Suprapubic skin (tissue), 4 donors: Measurements from ENCODE around the gene URGCP. TPM values are rescaled to one million over a fixed set of nuclear protein-coding genes. Genes with fewer than 3 reads are reported as not detected.
"Not testable (repeated sequence)": the region's sequence is repeated elsewhere in the genome, so short reads cannot be mapped to it uniquely, and the experiment has no call there.

Experiments
- DNase-seq, 2 donors: peaks; one replicate each; pipeline ENCODE4 v3.0.0-alpha.2; 2019; ENCODE audit warnings: low spot score in 2 of 2
- H3K27ac ChIP-seq: fragments of 200-600 bp; sonication (generic); one replicate; pipeline ENCODE4 v1.5.1; 2019
- H3K27me3 ChIP-seq: fragments of 200-600 bp; sonication (generic); one replicate; pipeline ENCODE4 v1.5.1; 2019
- H3K36me3 ChIP-seq: fragments of 200-600 bp; sonication (generic); one replicate; pipeline ENCODE4 v1.5.1; 2019
- H3K4me1 ChIP-seq: fragments of 200-600 bp; sonication (generic); one replicate; pipeline ENCODE4 v1.5.1; 2019
- H3K4me3 ChIP-seq: fragments of 200-600 bp; sonication (generic); one replicate; pipeline ENCODE4 v1.5.1; 2019; ENCODE audit warnings: mild to moderate bottlenecking
- H3K9me3 ChIP-seq: fragments of 200-600 bp; sonication (generic); one replicate; pipeline ENCODE4 v1.5.1; 2019
- CTCF ChIP-seq, 2 donors: fragments of 200-600 bp in 1 of 2; fragments of 450-650 bp in 1 of 2; sonication (generic) in 1 of 2; IDR thresholded peaks; one replicate each; pipeline ENCODE4 v1.5.1; 2016 to 2019; ENCODE audit warnings: antibody characterized with exemption in 2 of 2, mild to moderate bottlenecking in 1 of 2, moderate library complexity in 1 of 2
- EP300 ChIP-seq: sonication (generic); formaldehyde crosslinking; IDR thresholded peaks from one replicate; pipeline ENCODE4 v1.6.1; 2017; ENCODE audit warnings: antibody characterized with exemption
- POLR2A ChIP-seq, 2 donors: fragments of 450-650 bp; IDR thresholded peaks; one replicate each; pipeline ENCODE4 v1.6.1; 2017; ENCODE audit warnings: antibody characterized with exemption in 2 of 2, mild to moderate bottlenecking in 2 of 2, moderate library complexity in 2 of 2
- POLR2AphosphoS5 ChIP-seq, 3 donors: sonication (generic); formaldehyde crosslinking; IDR thresholded peaks; one replicate each; pipeline ENCODE4 v1.6.1; 2017; ENCODE audit warnings: antibody characterized with exemption in 3 of 3
- WGBS: methylation state at CpG from one replicate; pipeline ENCODE4 v1.1.5; 2018; 5-methylcytosine and 5-hydroxymethylcytosine counted together
- total RNA-seq, 4 donors: library from RNA; depleted of rRNA; stranded (reverse); fragments of >200 nt; gene quantifications; one replicate each; pipeline ENCODE4 v1.1.0, GENCODE V29; 2016

Gene URGCP
- total RNA-seq, 4 donors from 2014 or later = 36.3 to 60.3 (median 39.6) TPM

GRCh38 chr7:43844257-43844656 is 62.1 kb downstream of the URGCP start:
- Histone ChIP-seq H3K36me3 (no peaks in the 10 kb centered on the region), H3K27me3 (no peaks in the 10 kb centered on the region), H3K9me3 (no peaks in the 10 kb centered on the region), H3K27ac (no peak overlapping the region), H3K4me1 (no peaks in the 10 kb centered on the region), H3K4me3 (no peak overlapping the region)
- WGBS = 100% methylated on average over 2 of the region's 2 CpGs
- TF ChIP-seq CTCF (IDR thresholded peaks at IDR 0.05) (no peak), POLR2A (IDR thresholded peaks at IDR 0.05) (no peak), EP300 (no peak), POLR2AphosphoS5 (IDR thresholded peaks at IDR 0.05) (no peak)
- DNase-seq = no peak

DNA sequence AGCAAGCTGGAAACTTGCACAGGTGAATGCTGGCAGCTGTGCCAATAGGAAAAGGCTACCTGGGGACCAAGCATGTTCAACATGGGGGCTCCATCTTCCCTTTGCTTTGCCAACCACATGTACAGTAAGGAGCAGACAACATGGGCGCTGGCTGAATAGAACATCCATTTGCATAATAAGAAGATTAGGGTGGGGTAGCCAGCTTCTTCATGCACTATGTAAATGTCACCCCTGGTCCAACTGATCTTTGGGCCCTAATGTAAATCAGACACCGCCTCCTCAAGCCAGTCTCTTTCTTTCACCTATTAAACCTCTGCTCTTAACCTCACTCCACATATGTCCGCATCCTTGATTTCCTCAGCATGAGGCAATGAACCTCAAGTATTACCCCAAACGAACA is 63.1 kb downstream of the URGCP start:
- TF ChIP-seq POLR2AphosphoS5 (IDR thresholded peaks at IDR 0.05) (no peak), POLR2A (IDR thresholded peaks at IDR 0.05) (no peak), CTCF (IDR thresholded peaks at IDR 0.05) (no peak), EP300 (no peak)
- H3K27me3 ChIP-seq = no peaks in the 10 kb centered on the region
- 96% methylated on average over 4 of the region's 4 CpGs for WGBS

GRCh38 chr7:43838201-43838658 is 68.2 kb downstream of the URGCP start:
- no peak for TF ChIP-seq POLR2AphosphoS5 (IDR thresholded peaks at IDR 0.05)
- no peak for TF ChIP-seq POLR2A (IDR thresholded peaks at IDR 0.05)
- no peak for TF ChIP-seq EP300
- TF ChIP-seq CTCF (IDR thresholded peaks at IDR 0.05) = no peak
- no peak for DNase-seq
- no peaks in the 10 kb centered on the region for H3K27me3 ChIP-seq
- no peak overlapping the region for H3K27ac ChIP-seq
- no peaks in the 10 kb centered on the region for H3K9me3 ChIP-seq
- peaks cover 11% of the 10 kb centered on the region for H3K4me1 ChIP-seq
- H3K36me3 ChIP-seq = no peaks in the 10 kb centered on the region
- H3K4me3 ChIP-seq = peak overlapping the region; percentile 32
- WGBS = 68% methylated on average over 9 of the region's 9 CpGs

More for the DNA sequence above, 63.1 kb downstream of the URGCP start:
- DNase-seq = no peak
- Histone ChIP-seq H3K36me3 (no peaks in the 10 kb centered on the region), H3K4me3 (no peak overlapping the region), H3K4me1 (peaks cover 8% of the 10 kb centered on the region), H3K9me3 (no peaks in the 10 kb centered on the region), H3K27ac (no peak overlapping the region)

DNA sequence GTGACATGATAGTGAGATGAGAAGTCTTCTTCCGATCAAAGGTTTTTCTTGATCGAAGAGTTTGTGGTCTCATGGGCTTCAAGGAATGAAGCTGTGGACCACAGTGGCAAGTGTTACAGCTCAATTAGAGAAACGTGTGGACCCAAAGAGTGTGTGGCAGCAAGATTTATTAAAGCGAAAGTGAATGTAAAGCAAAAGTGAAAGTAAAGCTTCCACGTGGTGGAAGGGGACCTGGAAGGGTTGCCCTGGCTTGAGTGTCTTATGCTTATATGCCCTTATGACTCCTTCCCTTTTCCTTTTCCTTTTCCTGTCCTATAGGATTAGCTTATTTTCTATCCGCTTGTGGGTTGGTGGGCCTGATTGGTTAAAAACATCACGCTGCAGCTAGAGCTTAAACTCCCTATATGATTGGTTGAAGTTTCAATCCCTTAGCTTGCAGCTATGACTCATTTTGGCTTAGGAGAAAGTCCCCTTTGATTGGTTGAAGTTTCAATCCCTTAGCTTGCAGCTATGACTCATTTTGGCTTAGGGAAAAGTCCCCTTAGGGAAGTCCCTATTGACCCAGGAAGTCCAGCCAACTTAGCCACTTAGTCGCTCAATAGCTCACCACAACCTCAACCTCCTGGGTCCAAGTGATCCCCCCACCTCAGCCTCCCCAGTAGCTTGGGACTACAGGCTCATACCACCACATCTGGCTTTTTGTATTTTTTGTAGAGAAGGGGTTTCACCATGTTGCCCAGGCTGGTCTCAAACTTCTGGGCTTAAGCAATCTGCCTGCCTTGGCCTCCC is 71.7 kb downstream of the URGCP start:
- H3K4me1 ChIP-seq = peaks cover 11% of the 10 kb centered on the region
- H3K36me3 ChIP-seq = no peaks in the 10 kb centered on the region
- H3K4me3 ChIP-seq = peak overlapping the region; percentile 26
- no peak for TF ChIP-seq EP300
- TF ChIP-seq POLR2A (IDR thresholded peaks at IDR 0.05) = no peak
- TF ChIP-seq CTCF (IDR thresholded peaks at IDR 0.05) = no peak
- no peak for TF ChIP-seq POLR2AphosphoS5 (IDR thresholded peaks at IDR 0.05)
- H3K27ac ChIP-seq = no peak overlapping the region
- H3K9me3 ChIP-seq = no peaks in the 10 kb centered on the region
- H3K27me3 ChIP-seq = no peaks in the 10 kb centered on the region
- WGBS = 63% methylated on average over 8 of the region's 8 CpGs
- DNase-seq = no peak

GRCh38 chr7:43830917-43831316 is 75.5 kb downstream of the URGCP start:
- H3K4me3 ChIP-seq, H3K4me1 ChIP-seq, DNase-seq, H3K36me3 ChIP-seq, H3K9me3 ChIP-seq, H3K27ac ChIP-seq: not testable (repeated sequence)
- H3K27me3 ChIP-seq = peaks cover 17% of the 10 kb centered on the region

Other genes starting within 250 kb of the URGCP start
- 100 to 1,000 TPM in 1 of 4 donors, 10 to 100 TPM in 3; 35.3 to 775 (median 40.0) TPM for gene COA1, start 177.1 kb downstream of the URGCP start, total RNA-seq
- 10 to 100 TPM; 24.4 to 43.9 (median 29.2) TPM for gene BLVRA, start 147.9 kb downstream of the URGCP start, total RNA-seq
- gene MRPS24, start 37.1 kb downstream of the URGCP start, total RNA-seq = 100 to 1,000 TPM in 2 of 4 donors, 10 to 100 TPM in 2; 65.1 to 111 (median 95.6) TPM
- 10 to 100 TPM; 13.6 to 29.1 (median 17.2) TPM for gene UBE2D4, start 19.8 kb upstream of the URGCP start, total RNA-seq
- gene SPDYE1, start 91.3 kb upstream of the URGCP start, total RNA-seq = not detected
- 100 to 1,000 TPM in 1 of 4 donors, 10 to 100 TPM in 3; 95.7 to 133 (median 98.2) TPM for gene DBNL, start 138.1 kb upstream of the URGCP start, total RNA-seq
- 1 to 10 TPM in 2 of 4 donors, not detected in 2; 2.3 to 5.0 TPM for gene PGAM2, start 159.0 kb upstream of the URGCP start, total RNA-seq
- gene POLM, start 175.9 kb upstream of the URGCP start, total RNA-seq = 10 to 100 TPM; 38.0 to 77.6 (median 56.9) TPM
- 10 to 100 TPM; 24.3 to 74.0 (median 43.3) TPM for gene AEBP1, start 197.7 kb upstream of the URGCP start, total RNA-seq
- 10 to 100 TPM; 58.7 to 80.5 (median 66.1) TPM for gene POLD2, start 217.0 kb upstream of the URGCP start, total RNA-seq
- gene MYL7, start 234.7 kb upstream of the URGCP start, total RNA-seq = not detected